Muscle of back (tissue), 11 donors: Measurements from ENCODE around the gene DCBLD1. TPM values are rescaled to one million over a fixed set of nuclear protein-coding genes. Genes with fewer than 3 reads are reported as not detected.
A peak's percentile ranks its signal among the peaks of the same experiment; 100 is the strongest.

Experiments
- DNase-seq, 3 donors: peaks; one replicate each; pipeline versions ENCODE4 v3.0.0 to v3.0.0-alpha.2; 2013
- polyA plus RNA-seq, 10 donors: library from polyadenylated mRNA; unstranded; fragments of 120-200 nt; gene quantifications; one replicate each; pipeline ENCODE4 v1.2.1, GENCODE V29; 2013; ENCODE audit not compliant: insufficient read length in 10 of 10

The DCBLD1 gene
- polyA plus RNA-seq, 10 donors = 5.5 to 9.2 (median 7.1) TPM

- no peak for DNase-seq
Observed at GRCh38 chr6:117525607-117526006, 43.1 kb downstream of the DCBLD1 start.

- DNase-seq = no peak
Observed at GRCh38 chr6:117530467-117531242, 48.2 kb downstream of the DCBLD1 start.

- no peak for DNase-seq
Observed at GRCh38 chr6:117531346-117531745, 48.9 kb downstream of the DCBLD1 start.

- DNase-seq = no peak
Observed at GRCh38 chr6:117531809-117532725, 49.6 kb downstream of the DCBLD1 start.

GRCh38 chr6:117533775-117534174 is 51.3 kb downstream of the DCBLD1 start:
- no peak for DNase-seq

GRCh38 chr6:117534974-117535373 is 52.5 kb downstream of the DCBLD1 start:
- DNase-seq = no peak

GRCh38 chr6:117536317-117536716 is 53.8 kb downstream of the DCBLD1 start:
- DNase-seq = no peak

GRCh38 chr6:117538615-117539014 is 56.1 kb downstream of the DCBLD1 start:
- no peak for DNase-seq

- no peak for DNase-seq
Observed at GRCh38 chr6:117540670-117541069, 58.2 kb downstream of the DCBLD1 start.

- no peak for DNase-seq
Observed at GRCh38 chr6:117542493-117542892, 60.0 kb downstream of the DCBLD1 start.

- DNase-seq = no peak
Observed at GRCh38 chr6:117544716-117545115, 62.2 kb downstream of the DCBLD1 start.

- no peak for DNase-seq
Observed at GRCh38 chr6:117545161-117545595, 62.7 kb downstream of the DCBLD1 start.

GRCh38 chr6:117546674-117547073 is 64.2 kb downstream of the DCBLD1 start:
- DNase-seq = no peak

- peak; percentile 68 to 79 (median 70) for DNase-seq
Observed at GRCh38 chr6:117547688-117548621, 65.5 kb downstream of the DCBLD1 start.

GRCh38 chr6:117548797-117549301 is 66.4 kb downstream of the DCBLD1 start:
- no peak for DNase-seq

GRCh38 chr6:117549611-117550010 is 67.1 kb downstream of the DCBLD1 start:
- DNase-seq = no peak

GRCh38 chr6:117550078-117550600 is 67.7 kb downstream of the DCBLD1 start:
- no peak for DNase-seq

GRCh38 chr6:117550618-117551242 is 68.3 kb downstream of the DCBLD1 start:
- no peak for DNase-seq

GRCh38 chr6:117552618-117553017 is 70.1 kb downstream of the DCBLD1 start:
- no peak for DNase-seq

GRCh38 chr6:117553142-117553541 is 70.7 kb downstream of the DCBLD1 start:
- no peak for DNase-seq
